HCT116 (cell line): ENCODE data around the gene ARHGEF19. TPM values are rescaled to one million over a fixed set of nuclear protein-coding genes. Genes with fewer than 3 reads are reported as not detected.

ENCODE experiments used
- ATAC-seq: fragments of 200-7000 bp; cut with Tn5 transposase; 2 replicates; pipeline ENCODE4 v1.9.1; 2020; ENCODE audit warnings: mild to moderate bottlenecking, moderate library complexity
- BruUV-seq: library from RNA; stranded (reverse); fragments of 400-500 nt; replicated peaks from 2 replicates; lab custom pipeline; 2021; lab: Mats Ljungman, UMichigan
- CTCF ChIA-PET: fragments of 300-600 bp; sonication (Branson Sonifier 250); formaldehyde crosslinking; loops from one replicate; lab custom pipeline; 2021; ENCODE audit warnings: antibody characterized with exemption; lab: Charles Lee
- POLR2A ChIA-PET: fragments of 300-600, 350-600 bp; sonication (Branson Sonifier 250); formaldehyde crosslinking; loops from one replicate; lab custom pipeline; 2021; ENCODE audit warnings: antibody characterized with exemption; lab: Charles Lee
- RAD21 ChIA-PET, 2 experiments: fragments of 300-600 bp; sonication (Branson Sonifier 250); formaldehyde crosslinking; loops; one replicate each; lab custom pipeline; 2023; ENCODE audit warnings: low total read pairs in 2 of 2; ENCODE audit not compliant: uncharacterized antibody in 2 of 2, unreplicated experiment in 2 of 2, low non-redundant PET in 1 of 2; lab: Charles Lee
- DNase-seq: peaks from one replicate; pipeline ENCODE4 v3.0.0-alpha.2; 2010; ENCODE audit warnings: low read depth, low spot score
- H2AFZ ChIP-seq: fragments of 200-600 bp; shearing (Covaris generic), sonication (generic); 2 replicates; pipeline ENCODE4 v1.6.1; 2017; ENCODE audit warnings: low read depth, mixed run types, mixed read lengths, antibody characterized with exemption, low read length; ENCODE audit not compliant: poor library complexity, severe bottlenecking
- H3K27ac ChIP-seq: 2 replicates; pipeline ENCODE4 v1.5.1; 2012; ENCODE audit warnings: low read depth, low read length
- H3K27me3 ChIP-seq: fragments of 200-600 bp; sonication (generic); 2 replicates; pipeline ENCODE4 v1.6.1; 2016; ENCODE audit warnings: mixed run types, low read length, mixed read lengths; ENCODE audit not compliant: insufficient read depth
- H3K36me3 ChIP-seq, 2 experiments: fragments of 200-500 bp in 1 of 2; fragments of 200-600 bp in 1 of 2; sonication (Bioruptor generic) in 1 of 2; sonication (generic) in 1 of 2; 2 replicates each; pipeline versions ENCODE4 v1.5.1 to v1.6.1; 2014 to 2016; ENCODE audit warnings: low read length in 2 of 2, inconsistent platforms in 1 of 2, mixed read lengths in 1 of 2, mixed run types in 1 of 2; ENCODE audit not compliant: insufficient read depth in 2 of 2, control insufficient read depth in 1 of 2
- H3K4me1 ChIP-seq, 2 experiments: fragments of 200-600 bp in 1 of 2; sonication (generic) in 1 of 2; 2 replicates each; pipeline versions ENCODE4 v1.5.1 to v1.6.1; 2012 to 2017; ENCODE audit warnings: low read length in 2 of 2, inconsistent platforms in 1 of 2, mild to moderate bottlenecking in 1 of 2, mixed read lengths in 1 of 2, mixed run types in 1 of 2, moderate library complexity in 1 of 2; ENCODE audit not compliant: insufficient read depth in 2 of 2, control insufficient read depth in 1 of 2
- H3K4me2 ChIP-seq: fragments of 200-600 bp; sonication (generic); 2 replicates; pipeline ENCODE4 v1.6.1; 2017; ENCODE audit warnings: mixed run types, low read length, mixed read lengths
- H3K4me3 ChIP-seq, 2 experiments: fragments of 200-600 bp in 1 of 2; sonication (generic) in 1 of 2; replicated peaks in 1 of 2; 2 replicates each; pipeline ENCODE4 v1.5.1; 2011 to 2016; ENCODE audit warnings: low read length in 2 of 2, control low read depth in 1 of 2, low read depth in 1 of 2, mild to moderate bottlenecking in 1 of 2, mixed read lengths in 1 of 2, mixed run types in 1 of 2
- H3K79me2 ChIP-seq: fragments of 200-600 bp; sonication (generic); 2 replicates; pipeline ENCODE4 v1.6.1; 2017; ENCODE audit warnings: mild to moderate bottlenecking, mixed run types, low read length, moderate library complexity, mixed read lengths; ENCODE audit not compliant: insufficient read depth
- H3K9ac ChIP-seq: fragments of 200-600 bp; sonication (generic); 2 replicates; pipeline ENCODE4 v1.6.1; 2016; ENCODE audit warnings: low read length, mixed read lengths
- H3K9me2 ChIP-seq: fragments of 200-600 bp; sonication (generic), shearing (Covaris generic); 2 replicates; pipeline ENCODE4 v1.6.1; 2017; ENCODE audit warnings: mixed run types, mild to moderate bottlenecking, moderate library complexity; ENCODE audit not compliant: insufficient read depth
- H3K9me3 ChIP-seq, 2 experiments: fragments of 200-500 bp in 1 of 2; fragments of 200-600 bp in 1 of 2; sonication (Bioruptor generic) in 1 of 2; sonication (generic) in 1 of 2; 2 replicates each; pipeline ENCODE4 v1.6.1; 2014 to 2017; ENCODE audit warnings: low read length in 2 of 2, mixed read lengths in 2 of 2, inconsistent platforms in 1 of 2, low read depth in 1 of 2, mild to moderate bottlenecking in 1 of 2, mixed run types in 1 of 2, moderate library complexity in 1 of 2; ENCODE audit not compliant: control insufficient read depth in 1 of 2, insufficient read depth in 1 of 2
- H4K20me1 ChIP-seq: fragments of 200-600 bp; sonication (generic), shearing (Covaris generic); 2 replicates; pipeline ENCODE4 v1.6.1; 2017; ENCODE audit warnings: mixed run types, mild to moderate bottlenecking, moderate library complexity; ENCODE audit not compliant: insufficient read depth
- EGR1 ChIP-seq: IDR thresholded peaks from 2 replicates; pipeline ENCODE4 v1.6.1; 2012; ENCODE audit warnings: low read depth
- EZH2 ChIP-seq: fragments of 200-600 bp; sonication (generic); IDR thresholded peaks from 2 replicates; pipeline ENCODE4 v1.6.1; 2017; ENCODE audit warnings: antibody characterized with exemption, mixed run types
- POLR2A ChIP-seq: IDR thresholded peaks from 2 replicates; pipeline ENCODE4 v1.7.0; 2011; ENCODE audit warnings: borderline replicate concordance; ENCODE audit not compliant: insufficient read depth, insufficient read length; ENCODE audit errors: extremely low read depth
- POLR2AphosphoS5 ChIP-seq: IDR thresholded peaks from 2 replicates; pipeline ENCODE4 v1.6.1; 2011; ENCODE audit warnings: mild to moderate bottlenecking, low read depth, low read length, moderate library complexity
- RAD21 ChIP-seq: IDR thresholded peaks from 2 replicates; pipeline ENCODE4 v1.6.1; 2012; ENCODE audit warnings: low read depth, mild to moderate bottlenecking
- TCF7L2 ChIP-seq: IDR thresholded peaks from 2 replicates; pipeline ENCODE4 v1.7.0; 2011; ENCODE audit warnings: borderline replicate concordance, inconsistent platforms; ENCODE audit not compliant: insufficient read depth, insufficient read length; ENCODE audit errors: extremely low read depth
- YY1 ChIP-seq: IDR thresholded peaks from 2 replicates; pipeline ENCODE4 v1.6.1; 2011; ENCODE audit warnings: low read length, low read depth, moderate library complexity, mild to moderate bottlenecking; ENCODE audit not compliant: insufficient replicate concordance; ENCODE audit errors: extremely low read depth
- ZNF274 ChIP-seq: fragments of 200-500 bp; sonication (Bioruptor generic); IDR thresholded peaks from 2 replicates; pipeline ENCODE4 v1.6.1; 2014; ENCODE audit warnings: mild to moderate bottlenecking, low read depth, low read length, inconsistent platforms
- intact Hi-C: fragments of 100-400 bp; cut with micrococcal nuclease; formaldehyde crosslinking; loops from 2 replicates; pipeline ENCODE4 v1.10.0; 2022
- total RNA-seq: library from RNA; stranded (reverse); gene quantifications from one replicate; pipeline ENCODE4 v1.2.1, GENCODE V29; 2021; ENCODE audit not compliant: unreplicated experiment
- TF ChIP-seq, protein P1 (sequence below), 3 experiments: fragments of 200-600 bp in 1 of 3; sonication (generic) in 1 of 3; IDR thresholded peaks in 2 of 3; conservative IDR thresholded peaks in 1 of 3; 2 replicates each; pipeline ENCODE4 v1.5.1; 2012 to 2017; ENCODE audit warnings: low read depth in 2 of 3, low read length in 2 of 3, antibody characterized with exemption in 1 of 3, borderline replicate concordance in 1 of 3, control low read depth in 1 of 3, mild to moderate bottlenecking in 1 of 3, mixed read lengths in 1 of 3, mixed run types in 1 of 3, moderate library complexity in 1 of 3; ENCODE audit not compliant: insufficient read depth in 1 of 3
- TF ChIP-seq, protein P2 (sequence below): IDR thresholded peaks from 2 replicates; pipeline ENCODE4 v1.6.1; 2012
- TF ChIP-seq, protein P3 (sequence below): IDR thresholded peaks from 2 replicates; pipeline ENCODE4 v1.6.1; 2012; ENCODE audit warnings: low read depth

Gene ARHGEF19
- total RNA-seq, 1 experiment from 2014 or later, result 59.7 TPM

DNA sequence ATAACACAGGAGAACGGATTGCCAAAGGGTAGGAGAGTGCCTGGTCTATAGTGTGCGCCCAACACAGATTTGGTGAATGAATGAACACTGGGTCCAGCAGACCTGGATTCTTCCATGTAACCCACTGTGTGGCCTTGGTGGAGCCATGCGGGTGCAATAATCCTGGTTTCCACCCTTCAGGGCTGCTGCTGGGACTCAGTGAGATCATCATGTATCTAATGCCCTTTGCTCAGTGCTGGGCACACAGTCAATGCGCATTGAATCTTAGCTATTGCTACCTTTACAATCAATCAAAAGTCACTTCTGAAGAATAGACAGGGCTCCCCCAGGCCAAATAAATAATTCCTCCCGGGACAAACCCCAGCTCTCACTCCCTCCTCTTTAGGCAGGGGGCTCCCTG, 50.7 kb downstream of the ARHGEF19 start (continued):
- TF ChIP-seq, protein P1, sequence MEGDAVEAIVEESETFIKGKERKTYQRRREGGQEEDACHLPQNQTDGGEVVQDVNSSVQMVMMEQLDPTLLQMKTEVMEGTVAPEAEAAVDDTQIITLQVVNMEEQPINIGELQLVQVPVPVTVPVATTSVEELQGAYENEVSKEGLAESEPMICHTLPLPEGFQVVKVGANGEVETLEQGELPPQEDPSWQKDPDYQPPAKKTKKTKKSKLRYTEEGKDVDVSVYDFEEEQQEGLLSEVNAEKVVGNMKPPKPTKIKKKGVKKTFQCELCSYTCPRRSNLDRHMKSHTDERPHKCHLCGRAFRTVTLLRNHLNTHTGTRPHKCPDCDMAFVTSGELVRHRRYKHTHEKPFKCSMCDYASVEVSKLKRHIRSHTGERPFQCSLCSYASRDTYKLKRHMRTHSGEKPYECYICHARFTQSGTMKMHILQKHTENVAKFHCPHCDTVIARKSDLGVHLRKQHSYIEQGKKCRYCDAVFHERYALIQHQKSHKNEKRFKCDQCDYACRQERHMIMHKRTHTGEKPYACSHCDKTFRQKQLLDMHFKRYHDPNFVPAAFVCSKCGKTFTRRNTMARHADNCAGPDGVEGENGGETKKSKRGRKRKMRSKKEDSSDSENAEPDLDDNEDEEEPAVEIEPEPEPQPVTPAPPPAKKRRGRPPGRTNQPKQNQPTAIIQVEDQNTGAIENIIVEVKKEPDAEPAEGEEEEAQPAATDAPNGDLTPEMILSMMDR (IDR thresholded peaks at IDR 0.05 in 2 of 3, conservative IDR thresholded peaks at IDR 0.05 in 1 of 3; ENCODE audit: borderline replicate concordance in 1 of 3, insufficient read depth in 1 of 3, low read depth in 2 of 3, low read length in 2 of 3), result no peak
- TF ChIP-seq ZNF274, result no peak
- no peak for TF ChIP-seq TCF7L2
- no peak for TF ChIP-seq EZH2
- TF ChIP-seq POLR2A, result no peak
- no peak for TF ChIP-seq EGR1
- TF ChIP-seq, protein P2, sequence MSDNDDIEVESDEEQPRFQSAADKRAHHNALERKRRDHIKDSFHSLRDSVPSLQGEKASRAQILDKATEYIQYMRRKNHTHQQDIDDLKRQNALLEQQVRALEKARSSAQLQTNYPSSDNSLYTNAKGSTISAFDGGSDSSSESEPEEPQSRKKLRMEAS, result no peak
- no peak for TF ChIP-seq YY1
- TF ChIP-seq POLR2AphosphoS5, result no peak

DNA sequence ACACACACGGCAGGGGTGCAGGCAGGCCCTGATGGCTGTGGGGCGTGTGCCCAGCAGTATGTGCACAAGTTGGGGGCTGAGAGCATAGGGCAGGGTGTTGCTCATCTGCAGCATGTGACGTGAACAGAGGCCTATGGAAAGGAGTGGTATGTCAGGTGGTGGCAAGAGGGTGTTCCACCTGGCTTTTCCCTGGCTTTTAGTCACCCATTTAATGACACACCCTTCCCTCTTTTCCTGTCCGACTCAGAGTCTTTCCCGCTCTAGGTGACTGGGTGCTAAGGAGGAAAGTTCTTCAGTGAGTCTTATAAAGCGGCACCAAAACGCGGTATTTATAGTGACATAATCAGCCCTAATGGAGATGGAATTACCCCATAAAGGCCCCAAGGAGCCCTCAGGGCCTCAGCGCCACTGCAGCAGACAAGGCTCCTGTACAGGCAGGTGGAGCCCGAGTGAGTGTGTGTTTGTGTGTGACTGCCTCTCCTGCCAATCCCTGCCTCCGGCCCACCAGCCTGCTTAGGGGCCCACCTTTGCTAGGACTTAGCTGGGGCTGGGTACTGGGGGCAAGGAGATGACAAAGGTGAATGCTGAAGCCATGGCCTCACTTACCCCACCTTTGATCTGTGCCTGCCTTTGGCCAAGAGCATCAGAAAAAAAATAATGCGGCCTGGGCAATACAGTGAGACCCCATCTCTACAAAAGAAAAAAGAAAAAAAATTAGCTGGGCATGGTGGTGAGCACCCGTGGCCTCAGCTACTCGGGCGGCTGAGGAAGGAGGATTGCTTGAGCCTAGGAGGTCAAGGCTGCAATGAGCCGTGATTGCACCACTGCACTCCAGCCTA, 53.2 kb downstream of the ARHGEF19 start:
- Histone ChIP-seq H3K9ac (peak overlapping the region; percentile 99), H3K9me3 (no peaks in the 10 kb centered on the region), H3K4me3 (peak overlapping the region; percentile 13 to 35; a peak in 2 of 4 replicates), H4K20me1 (no peaks in the 10 kb centered on the region; the same call in 1 of the 2 replicates), H3K79me2 (peaks cover 23% of the 10 kb centered on the region), H2AFZ (no peak overlapping the region), H3K27ac (peak overlapping the region; percentile 58), H3K9me2 (no peaks in the 10 kb centered on the region), H3K27me3 (no peaks in the 10 kb centered on the region), H3K4me2 (peak overlapping the region; percentile 72), H3K4me1 (peaks cover 66 to 81% of the 10 kb centered on the region in 2 experiments), H3K36me3 (peaks cover 0 to under 1% of the 10 kb centered on the region in 2 experiments; a peak in 1 of 4 replicates)
- POLR2A ChIA-PET, result no interaction called here
- DNase-seq (peak; percentile 82), ATAC-seq (peak; percentile 46)
- TF ChIP-seq RAD21, result no peak
- peak; percentile 41 for TF ChIP-seq YY1
- TF ChIP-seq POLR2AphosphoS5, result peak; percentile 54; the same call in 1 of the 2 replicates
- TF ChIP-seq, protein P3, sequence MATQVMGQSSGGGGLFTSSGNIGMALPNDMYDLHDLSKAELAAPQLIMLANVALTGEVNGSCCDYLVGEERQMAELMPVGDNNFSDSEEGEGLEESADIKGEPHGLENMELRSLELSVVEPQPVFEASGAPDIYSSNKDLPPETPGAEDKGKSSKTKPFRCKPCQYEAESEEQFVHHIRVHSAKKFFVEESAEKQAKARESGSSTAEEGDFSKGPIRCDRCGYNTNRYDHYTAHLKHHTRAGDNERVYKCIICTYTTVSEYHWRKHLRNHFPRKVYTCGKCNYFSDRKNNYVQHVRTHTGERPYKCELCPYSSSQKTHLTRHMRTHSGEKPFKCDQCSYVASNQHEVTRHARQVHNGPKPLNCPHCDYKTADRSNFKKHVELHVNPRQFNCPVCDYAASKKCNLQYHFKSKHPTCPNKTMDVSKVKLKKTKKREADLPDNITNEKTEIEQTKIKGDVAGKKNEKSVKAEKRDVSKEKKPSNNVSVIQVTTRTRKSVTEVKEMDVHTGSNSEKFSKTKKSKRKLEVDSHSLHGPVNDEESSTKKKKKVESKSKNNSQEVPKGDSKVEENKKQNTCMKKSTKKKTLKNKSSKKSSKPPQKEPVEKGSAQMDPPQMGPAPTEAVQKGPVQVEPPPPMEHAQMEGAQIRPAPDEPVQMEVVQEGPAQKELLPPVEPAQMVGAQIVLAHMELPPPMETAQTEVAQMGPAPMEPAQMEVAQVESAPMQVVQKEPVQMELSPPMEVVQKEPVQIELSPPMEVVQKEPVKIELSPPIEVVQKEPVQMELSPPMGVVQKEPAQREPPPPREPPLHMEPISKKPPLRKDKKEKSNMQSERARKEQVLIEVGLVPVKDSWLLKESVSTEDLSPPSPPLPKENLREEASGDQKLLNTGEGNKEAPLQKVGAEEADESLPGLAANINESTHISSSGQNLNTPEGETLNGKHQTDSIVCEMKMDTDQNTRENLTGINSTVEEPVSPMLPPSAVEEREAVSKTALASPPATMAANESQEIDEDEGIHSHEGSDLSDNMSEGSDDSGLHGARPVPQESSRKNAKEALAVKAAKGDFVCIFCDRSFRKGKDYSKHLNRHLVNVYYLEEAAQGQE, result no peak
- RAD21 ChIA-PET, result no interaction called here
- CTCF ChIA-PET, result no interaction called here
- no TSS peak for BruUV-seq
- intact Hi-C loops, result no loop called here
